ENCODE results near the gene ZNF831.

GRCh38 chr20:59268870-59269269, 105.2 kb downstream of the ZNF831 start:
- TF ChIP-seq POLR2A (IDR thresholded peaks at IDR 0.05; ENCODE audit: low read depth, low read length), result no peak
- TF ChIP-seq POLR2AphosphoS2 (IDR thresholded peaks at IDR 0.05; ENCODE audit: low read depth, low read length), result no peak
- no peak for TF ChIP-seq ETV6 (conservative IDR thresholded peaks at IDR 0.05 in 1 of 2, IDR thresholded peaks at IDR 0.05 in 1 of 2; ENCODE audit: borderline replicate concordance in 1 of 2, low read depth in 1 of 2)
- TF ChIP-seq HDGF (IDR thresholded peaks at IDR 0.05), result no peak
- TF ChIP-seq, protein P1, sequence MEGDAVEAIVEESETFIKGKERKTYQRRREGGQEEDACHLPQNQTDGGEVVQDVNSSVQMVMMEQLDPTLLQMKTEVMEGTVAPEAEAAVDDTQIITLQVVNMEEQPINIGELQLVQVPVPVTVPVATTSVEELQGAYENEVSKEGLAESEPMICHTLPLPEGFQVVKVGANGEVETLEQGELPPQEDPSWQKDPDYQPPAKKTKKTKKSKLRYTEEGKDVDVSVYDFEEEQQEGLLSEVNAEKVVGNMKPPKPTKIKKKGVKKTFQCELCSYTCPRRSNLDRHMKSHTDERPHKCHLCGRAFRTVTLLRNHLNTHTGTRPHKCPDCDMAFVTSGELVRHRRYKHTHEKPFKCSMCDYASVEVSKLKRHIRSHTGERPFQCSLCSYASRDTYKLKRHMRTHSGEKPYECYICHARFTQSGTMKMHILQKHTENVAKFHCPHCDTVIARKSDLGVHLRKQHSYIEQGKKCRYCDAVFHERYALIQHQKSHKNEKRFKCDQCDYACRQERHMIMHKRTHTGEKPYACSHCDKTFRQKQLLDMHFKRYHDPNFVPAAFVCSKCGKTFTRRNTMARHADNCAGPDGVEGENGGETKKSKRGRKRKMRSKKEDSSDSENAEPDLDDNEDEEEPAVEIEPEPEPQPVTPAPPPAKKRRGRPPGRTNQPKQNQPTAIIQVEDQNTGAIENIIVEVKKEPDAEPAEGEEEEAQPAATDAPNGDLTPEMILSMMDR (IDR thresholded peaks at IDR 0.05 in 2 of 3, conservative IDR thresholded peaks at IDR 0.05 in 1 of 3; ENCODE audit: control insufficient read depth in 2 of 3, extremely low read depth in 1 of 3, insufficient read depth in 1 of 3, low read depth in 3 of 3, low read length in 3 of 3), result no peak

Measured in GM12878 (cell line).